NCI-H345 treated with DMSO at 0.1 percent for 48 hours (cell line): ENCODE measurements around the gene STAT5A.

Experiments used
- DNase-seq: peaks from one replicate; lab custom pipeline; 2025; ENCODE audit not compliant: unreplicated experiment; lab: John Stamatoyannopoulos, UW

The STAT5A gene

GRCh38 chr17:42322382-42323267 lies 34.3 kb downstream of the STAT5A start:
- peak; percentile 73 for DNase-seq

DNA sequence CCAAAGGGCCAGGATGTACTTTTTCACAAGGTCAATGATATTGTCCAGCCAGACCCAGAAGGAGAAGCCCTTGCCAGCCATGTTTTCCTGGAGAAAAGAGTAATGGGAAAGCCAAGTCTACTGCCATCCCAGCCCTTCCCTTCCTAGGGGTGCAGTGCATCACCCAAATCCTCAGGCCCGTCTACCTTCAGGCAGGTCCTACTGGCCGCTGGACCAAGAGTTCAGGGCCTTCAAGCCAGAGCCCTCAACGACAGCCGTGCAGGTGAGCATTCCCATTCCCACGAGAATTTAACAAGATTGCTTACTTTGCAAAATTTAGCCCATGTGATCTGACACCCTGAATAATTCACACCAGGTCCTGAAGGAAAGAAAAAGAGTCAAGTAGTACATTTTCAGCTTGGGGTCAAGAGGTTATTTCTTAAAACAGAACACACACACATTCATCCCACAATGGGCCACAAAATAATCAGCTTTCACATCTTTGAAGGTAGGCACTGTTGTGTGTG lies 35.0 kb downstream of the STAT5A start:
- DNase-seq, result no peak

DNA sequence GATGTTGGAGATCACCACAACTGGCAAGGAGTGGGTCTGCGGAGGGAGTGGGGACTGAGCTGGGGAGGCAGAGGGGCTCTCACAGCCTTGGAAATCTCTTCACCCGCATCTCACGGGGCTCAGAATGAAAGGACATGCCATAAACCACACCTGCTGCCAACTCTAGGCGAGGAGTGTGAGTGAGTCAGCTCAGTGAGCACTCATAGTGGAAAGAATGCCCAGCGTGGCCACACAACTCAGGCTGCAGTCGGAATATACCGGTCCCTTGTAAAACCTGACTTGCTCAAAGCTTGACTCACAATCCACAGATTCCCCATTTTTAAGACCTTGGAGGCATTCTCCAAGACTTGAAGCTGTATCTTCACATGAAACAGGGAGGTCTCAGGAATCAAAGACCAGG lies 36.7 kb downstream of the STAT5A start:
- DNase-seq, result no peak

GRCh38 chr17:42329025-42329976 lies 41.0 kb downstream of the STAT5A start:
- DNase-seq, result no peak

DNA sequence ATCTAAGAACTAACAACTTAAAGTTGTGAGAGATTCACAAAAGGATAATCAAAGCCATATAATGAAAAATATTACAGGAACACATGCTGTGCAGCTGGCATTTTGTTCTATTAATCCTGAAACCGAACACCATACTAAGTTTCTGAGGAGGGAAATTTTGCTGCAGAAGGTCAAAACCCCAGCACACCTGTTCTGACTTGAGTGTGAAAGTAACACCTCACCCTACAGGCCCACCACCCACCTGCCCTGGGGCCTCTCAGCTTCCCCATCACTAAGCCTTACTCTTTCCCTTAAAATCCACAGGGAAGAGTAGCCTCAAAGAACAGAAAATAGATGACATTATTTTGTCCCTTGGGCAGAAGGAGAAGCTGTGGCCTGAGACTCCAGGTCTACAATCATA lies 44.8 kb downstream of the STAT5A start:
- no peak for DNase-seq

DNA sequence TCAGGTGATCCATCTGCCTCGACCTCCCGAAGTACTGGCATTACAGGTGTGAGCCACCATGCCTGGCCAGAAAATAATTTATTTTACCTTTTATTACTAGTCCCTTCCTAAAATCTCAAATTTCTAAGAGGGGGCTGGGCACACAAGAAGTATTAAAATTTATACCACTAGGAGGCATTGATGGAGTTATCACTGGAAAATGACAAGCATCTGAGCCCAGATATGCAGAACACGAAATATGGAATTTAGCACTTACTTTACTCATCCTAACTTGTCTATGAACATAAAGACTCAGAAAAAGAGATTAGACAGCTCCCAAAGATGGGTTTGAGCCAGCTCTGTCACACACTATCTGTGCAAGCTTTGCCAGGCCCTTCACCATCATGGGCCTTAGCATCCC lies 46.4 kb downstream of the STAT5A start:
- DNase-seq, result no peak

DNA sequence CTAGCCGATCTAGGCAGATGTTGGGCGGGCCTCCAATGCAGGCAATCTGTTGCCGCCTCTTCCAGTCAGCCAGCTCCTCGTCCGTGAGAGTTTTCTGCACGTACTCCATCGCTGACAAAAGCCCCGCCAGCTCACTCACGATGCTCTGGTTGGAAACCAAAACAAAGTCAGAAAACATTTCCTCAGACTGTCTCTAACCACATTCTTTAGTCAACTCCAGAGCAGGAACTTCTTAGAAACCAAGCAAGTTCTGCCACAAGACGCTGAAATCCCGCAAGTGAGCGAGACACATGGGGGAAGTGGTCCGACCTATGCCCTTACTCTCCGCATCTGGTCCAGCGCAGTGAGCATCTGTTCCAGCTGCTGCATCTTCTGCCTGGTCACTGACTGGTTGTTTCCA lies 49.1 kb downstream of the STAT5A start:
- DNase-seq, result no peak

DNA sequence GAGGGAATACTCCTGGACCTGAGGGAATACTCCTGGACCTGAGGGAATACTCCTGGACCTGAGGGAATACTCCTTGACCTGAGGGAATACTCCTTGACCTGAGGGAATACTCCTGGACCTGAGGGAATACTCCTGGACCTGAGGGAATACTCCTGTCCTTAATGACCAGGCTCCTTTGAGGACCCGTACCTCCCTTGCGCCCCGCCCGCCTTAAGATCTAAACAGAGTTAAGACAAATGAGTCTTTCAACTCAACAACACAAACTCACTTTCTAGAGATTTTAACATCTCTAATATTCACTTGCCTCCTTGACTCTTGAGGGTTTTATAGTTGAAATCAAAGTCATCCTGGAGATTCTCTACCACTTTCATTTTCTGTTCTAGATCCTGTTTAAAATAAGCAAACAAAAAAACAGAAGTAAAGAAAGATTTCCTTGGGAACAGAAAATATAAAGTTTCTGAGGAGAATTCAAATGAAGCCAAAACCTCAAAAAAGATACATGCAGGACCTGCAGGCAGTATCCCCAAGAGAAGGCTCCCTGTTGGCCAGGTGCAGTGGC lies 50.2 kb downstream of the STAT5A start:
- no peak for DNase-seq

GRCh38 chr17:42339221-42339620 lies 50.9 kb downstream of the STAT5A start:
- no peak for DNase-seq

- no peak for DNase-seq
Measured at GRCh38 chr17:42340691-42341127, 52.4 kb downstream of the STAT5A start.

DNA sequence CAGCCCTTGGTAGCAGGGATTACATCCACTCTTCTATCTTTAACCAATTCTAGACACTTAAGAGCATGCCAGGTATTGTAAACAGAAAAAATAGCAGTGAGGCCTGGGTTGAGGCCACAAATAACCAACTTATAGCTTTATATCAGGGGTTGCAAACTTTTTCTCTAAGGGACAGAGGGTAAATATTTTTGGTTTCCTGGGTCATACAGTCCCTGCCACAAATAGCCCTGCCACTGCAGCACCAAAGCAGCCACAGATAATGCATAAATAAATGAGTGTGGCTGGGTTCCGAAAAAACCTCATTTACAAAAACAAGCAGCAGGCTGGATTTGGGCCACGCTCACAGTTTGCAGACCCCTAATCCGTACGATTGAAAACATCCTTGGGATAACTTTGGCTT lies 53.3 kb downstream of the STAT5A start:
- no peak for DNase-seq

- DNase-seq, result no peak
Measured at GRCh38 chr17:42342242-42343008, 54.1 kb downstream of the STAT5A start.

GRCh38 chr17:42345396-42346073 lies 57.2 kb downstream of the STAT5A start:
- no peak for DNase-seq

GRCh38 chr17:42346481-42346880 lies 58.2 kb downstream of the STAT5A start:
- no peak for DNase-seq

- no peak for DNase-seq
Measured at GRCh38 chr17:42347198-42347597, 58.9 kb downstream of the STAT5A start.

GRCh38 chr17:42347606-42348005 lies 59.3 kb downstream of the STAT5A start:
- DNase-seq, result no peak

GRCh38 chr17:42348104-42348503 lies 59.8 kb downstream of the STAT5A start:
- DNase-seq, result no peak

DNA sequence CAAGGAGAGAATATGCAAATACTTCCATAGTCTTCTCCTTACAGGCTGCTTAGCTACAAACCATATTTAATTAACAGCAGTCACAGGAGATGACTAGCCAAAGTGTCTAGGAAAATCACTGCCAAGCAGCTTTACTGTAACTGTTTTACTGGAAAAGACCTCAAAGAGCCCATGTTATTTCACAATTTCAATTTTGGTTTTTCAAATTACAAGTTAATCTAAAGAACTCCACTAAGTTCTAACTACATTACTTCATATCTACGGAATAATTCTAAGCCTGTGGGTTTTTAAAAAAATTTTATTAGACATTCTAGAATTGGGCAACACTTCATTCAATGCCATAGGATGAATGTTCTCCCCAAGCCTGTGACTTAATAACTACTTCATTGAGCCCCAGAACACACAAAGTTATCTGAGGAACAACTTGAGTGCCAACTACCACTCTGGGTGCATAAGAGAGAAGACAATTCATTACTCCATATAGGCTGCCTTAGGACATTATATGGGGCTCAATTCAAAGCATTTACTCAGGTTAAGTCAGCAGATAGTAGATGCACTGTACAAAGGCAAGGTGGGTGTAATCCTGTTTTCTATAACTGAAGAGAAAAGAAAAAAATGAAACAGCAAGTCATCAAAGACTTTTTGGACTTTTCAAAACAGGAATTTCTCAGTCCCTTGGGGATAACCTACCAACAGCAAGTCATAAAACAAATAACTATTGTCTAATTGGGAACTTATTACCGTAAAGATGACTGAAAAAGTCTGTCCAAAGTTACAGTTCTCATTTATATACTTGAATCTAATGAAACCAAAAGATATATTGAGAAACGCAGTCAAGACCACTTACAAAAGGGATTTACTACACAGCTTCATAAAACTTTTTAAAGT lies 66.9 kb downstream of the STAT5A start:
- no peak for DNase-seq

DNA sequence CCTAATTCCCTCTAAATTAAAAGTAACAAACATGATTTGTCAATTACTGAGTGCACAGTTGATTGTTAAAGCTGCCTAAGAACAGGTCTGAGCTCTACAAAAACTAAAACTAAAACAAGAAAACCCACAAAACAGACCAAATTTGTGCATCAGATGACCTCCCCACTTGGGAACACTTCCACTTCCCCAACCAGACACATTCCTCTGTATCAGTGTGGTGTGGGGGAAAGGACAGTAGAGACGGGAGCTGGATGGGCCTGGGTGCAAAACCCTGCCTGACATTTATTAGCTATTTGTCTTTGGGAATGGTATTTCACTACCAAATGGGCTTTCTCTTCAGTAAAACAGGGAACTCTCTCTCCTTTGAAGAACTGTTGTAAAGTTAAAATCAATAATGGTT lies 70.1 kb downstream of the STAT5A start:
- DNase-seq, result no peak
